Measurements from ENCODE around the gene ZMAT2.
A peak's percentile ranks its signal among the peaks of the same experiment; 100 is the strongest.

ZMAT2 gene

GRCh38 chr5:140700177-140701144 is at the start of gene ZMAT2 (continued):
- 0 out of 2 replicates have a peak, but pooled peaks have one; percentile 16 for TF ChIP-seq ZNF692 (tag by site-specific recombination; IDR thresholded peaks at IDR 0.05)
- no peak for TF ChIP-seq ZFP41 (tag by site-specific recombination; IDR thresholded peaks at IDR 0.05; ENCODE audit: borderline replicate concordance)
- TF ChIP-seq ZNF202 (tag by site-specific recombination; IDR thresholded peaks at IDR 0.05; ENCODE audit: borderline replicate concordance) = no peak
- no peak for TF ChIP-seq ZNF324 (tag by site-specific recombination; IDR thresholded peaks at IDR 0.05)
- TF ChIP-seq ZNF26 (tag by site-specific recombination; IDR thresholded peaks at IDR 0.05) = no peak
- TF ChIP-seq ZNF660 (tag by site-specific recombination; IDR thresholded peaks at IDR 0.05) = no peak; the same call in 1 of the 2 replicates
- TF ChIP-seq OVOL3 (tag by site-specific recombination; IDR thresholded peaks at IDR 0.05) = no peak
- peak; percentile 92 for TF ChIP-seq HOXD13 (CRISPR knock-in tag; IDR thresholded peaks at IDR 0.05; ENCODE audit: borderline replicate concordance)
- no peak for TF ChIP-seq HIC1 (tag by site-specific recombination; IDR thresholded peaks at IDR 0.05)
- TF ChIP-seq ZNF133 (tag by site-specific recombination; IDR thresholded peaks at IDR 0.05) = no peak
- no peak for TF ChIP-seq ZNF157 (tag by site-specific recombination; IDR thresholded peaks at IDR 0.05)
- TF ChIP-seq ZBTB1 (tag by site-specific recombination; IDR thresholded peaks at IDR 0.05) = no peak
- TF ChIP-seq ZNF626 (tag by site-specific recombination; IDR thresholded peaks at IDR 0.05) = no peak
- TF ChIP-seq IKZF3 (tag by site-specific recombination; IDR thresholded peaks at IDR 0.05) = no peak
- TF ChIP-seq ZSCAN5A (tag by site-specific recombination; IDR thresholded peaks at IDR 0.05) = no peak
- TF ChIP-seq TSHZ1 (tag by site-specific recombination; IDR thresholded peaks at IDR 0.05; ENCODE audit: borderline replicate concordance) = no peak
- TF ChIP-seq ZNF600 (tag by site-specific recombination; IDR thresholded peaks at IDR 0.05) = no peak
- TF ChIP-seq SP2 (tag by site-specific recombination; IDR thresholded peaks at IDR 0.05) = peak; percentile 93
- no peak for TF ChIP-seq ZNF169 (tag by site-specific recombination; IDR thresholded peaks at IDR 0.05)
- peak; percentile 58; the same call in 1 of the 2 replicates for TF ChIP-seq ZBTB44 (tag by site-specific recombination; IDR thresholded peaks at IDR 0.05)
- TF ChIP-seq ZNF354C (tag by site-specific recombination; IDR thresholded peaks at IDR 0.05; ENCODE audit: borderline replicate concordance, low read depth) = no peak
- TF ChIP-seq ZFHX2 (tag by site-specific recombination; conservative IDR thresholded peaks at IDR 0.05) = peak; percentile 54
- TF ChIP-seq BCL6B (tag by site-specific recombination; IDR thresholded peaks at IDR 0.05) = no peak

Measured in HEK293 (cell line).